Measurements from ENCODE around the gene CNIH3. TPM values are rescaled to one million over a fixed set of nuclear protein-coding genes. Genes with fewer than 3 reads are reported as not detected.

CNIH3 gene
- total RNA-seq, 4 donors from 2014 or later, result 6.2 to 6.3 TPM; not detected in 2

DNA sequence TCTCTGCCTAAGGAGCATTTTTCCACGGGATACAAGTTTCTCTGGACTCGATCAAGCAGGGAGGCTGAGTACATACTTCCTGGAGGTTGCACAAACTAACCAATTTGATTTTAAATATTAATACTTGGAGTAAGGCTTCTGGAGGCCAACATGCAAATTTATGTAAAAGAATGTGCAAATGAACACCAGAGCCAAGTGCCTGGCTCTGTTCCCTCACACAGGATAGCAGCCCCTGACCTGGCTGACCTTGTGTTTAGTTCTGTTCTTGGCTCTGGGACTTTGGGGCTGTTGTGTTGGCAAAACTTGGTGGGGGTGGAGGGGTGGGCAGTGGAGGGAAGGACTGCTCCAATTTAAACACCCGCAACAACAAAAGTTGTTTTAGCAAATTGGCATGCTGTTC lies 34.2 kb downstream of the CNIH3 start:
- Histone ChIP-seq H3K27me3 (no peaks in the 10 kb centered on the region), H3K4me1 (no peaks in the 10 kb centered on the region), H3K36me3 (no peaks in the 10 kb centered on the region), H3K9me3 (no peaks in the 10 kb centered on the region), H3K27ac (no peak overlapping the region), H3K4me3 (no peak overlapping the region)
- no peak for DNase-seq
- intact Hi-C loops (cut with DNase I; ENCODE audit: low total_unique reads), result no loop called here
- TF ChIP-seq POLR2A (IDR thresholded peaks at IDR 0.05), result no peak

DNA sequence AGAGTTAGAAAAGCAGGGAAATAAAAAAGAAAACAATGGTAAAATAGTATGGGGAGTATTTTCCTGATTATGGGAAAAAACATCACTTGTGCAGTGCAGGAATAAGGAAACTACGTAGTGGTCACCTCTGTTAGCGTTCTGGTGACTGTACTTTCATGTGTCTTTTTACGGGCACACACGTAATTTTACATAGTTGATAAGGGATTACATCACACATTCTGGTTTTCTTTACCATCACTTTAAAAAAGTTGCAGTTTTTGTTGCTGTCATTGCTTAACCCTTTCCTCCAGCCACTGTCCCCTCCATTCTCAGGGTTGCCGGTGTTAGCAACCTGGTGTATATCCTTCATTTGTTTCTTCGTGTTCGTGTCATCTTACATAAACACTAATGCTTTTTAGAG lies 35.1 kb downstream of the CNIH3 start:
- TF ChIP-seq POLR2A (IDR thresholded peaks at IDR 0.05), result no peak
- TF ChIP-seq, protein P1, sequence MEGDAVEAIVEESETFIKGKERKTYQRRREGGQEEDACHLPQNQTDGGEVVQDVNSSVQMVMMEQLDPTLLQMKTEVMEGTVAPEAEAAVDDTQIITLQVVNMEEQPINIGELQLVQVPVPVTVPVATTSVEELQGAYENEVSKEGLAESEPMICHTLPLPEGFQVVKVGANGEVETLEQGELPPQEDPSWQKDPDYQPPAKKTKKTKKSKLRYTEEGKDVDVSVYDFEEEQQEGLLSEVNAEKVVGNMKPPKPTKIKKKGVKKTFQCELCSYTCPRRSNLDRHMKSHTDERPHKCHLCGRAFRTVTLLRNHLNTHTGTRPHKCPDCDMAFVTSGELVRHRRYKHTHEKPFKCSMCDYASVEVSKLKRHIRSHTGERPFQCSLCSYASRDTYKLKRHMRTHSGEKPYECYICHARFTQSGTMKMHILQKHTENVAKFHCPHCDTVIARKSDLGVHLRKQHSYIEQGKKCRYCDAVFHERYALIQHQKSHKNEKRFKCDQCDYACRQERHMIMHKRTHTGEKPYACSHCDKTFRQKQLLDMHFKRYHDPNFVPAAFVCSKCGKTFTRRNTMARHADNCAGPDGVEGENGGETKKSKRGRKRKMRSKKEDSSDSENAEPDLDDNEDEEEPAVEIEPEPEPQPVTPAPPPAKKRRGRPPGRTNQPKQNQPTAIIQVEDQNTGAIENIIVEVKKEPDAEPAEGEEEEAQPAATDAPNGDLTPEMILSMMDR (IDR thresholded peaks at IDR 0.05), result no peak
- no peaks in the 10 kb centered on the region for H3K36me3 ChIP-seq
- H3K4me1 ChIP-seq, result no peaks in the 10 kb centered on the region
- no peak overlapping the region for H3K4me3 ChIP-seq
- no peaks in the 10 kb centered on the region for H3K9me3 ChIP-seq
- intact Hi-C loops (cut with DNase I; ENCODE audit: low total_unique reads), result no loop called here
- no peaks in the 10 kb centered on the region for H3K27me3 ChIP-seq
- no peak overlapping the region for H3K27ac ChIP-seq
- DNase-seq, result no peak

DNA sequence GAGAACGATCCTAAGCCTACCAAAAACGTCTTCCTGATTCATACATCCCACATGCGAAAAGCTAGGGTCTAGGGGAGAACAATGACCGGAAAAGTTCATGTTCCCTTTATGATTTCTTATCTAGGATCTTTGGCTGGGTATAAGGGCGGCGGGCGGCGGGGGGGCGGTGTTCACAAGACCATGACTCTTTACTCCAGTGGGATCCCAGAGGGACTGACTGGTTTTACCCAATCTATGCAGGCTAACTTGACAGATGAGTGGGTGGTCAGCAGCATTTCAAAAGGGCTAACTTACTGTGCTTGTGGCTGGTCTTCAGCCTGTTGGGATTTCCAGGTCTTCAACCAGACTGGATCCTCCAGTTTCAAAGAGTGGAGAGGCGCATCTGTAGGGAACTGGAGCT lies 40.3 kb downstream of the CNIH3 start:
- H3K4me3 ChIP-seq, result no peak overlapping the region
- no peaks in the 10 kb centered on the region for H3K27me3 ChIP-seq
- no peak for DNase-seq
- H3K36me3 ChIP-seq, result no peaks in the 10 kb centered on the region
- H3K9me3 ChIP-seq, result no peaks in the 10 kb centered on the region
- no peaks in the 10 kb centered on the region for H3K4me1 ChIP-seq
- TF ChIP-seq, protein P1 (IDR thresholded peaks at IDR 0.05), result no peak
- no peak for TF ChIP-seq POLR2A (IDR thresholded peaks at IDR 0.05)
- intact Hi-C loops (cut with DNase I; ENCODE audit: low total_unique reads), result no loop called here
- no peak overlapping the region for H3K27ac ChIP-seq

DNA sequence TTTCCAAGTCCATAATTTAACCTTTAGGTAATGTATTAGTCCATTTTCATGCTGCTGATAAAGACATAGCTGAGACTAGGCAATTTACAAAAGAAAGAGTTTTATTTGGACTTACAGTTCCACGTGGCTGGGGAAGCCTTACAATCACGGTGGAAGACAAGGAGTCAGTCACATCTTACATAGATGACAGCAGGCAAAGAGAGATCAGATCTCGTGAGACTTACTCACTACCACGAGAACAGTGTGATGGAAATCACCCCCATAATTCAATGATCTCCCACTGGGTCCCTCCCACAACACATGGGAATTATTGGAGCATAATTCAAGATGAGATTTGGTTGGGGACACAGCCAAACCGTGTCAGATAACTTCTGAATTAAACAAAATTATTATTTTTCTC lies 44.0 kb downstream of the CNIH3 start:
- TF ChIP-seq, protein P1 (IDR thresholded peaks at IDR 0.05), result no peak
- TF ChIP-seq POLR2A (IDR thresholded peaks at IDR 0.05), result no peak
- Histone ChIP-seq H3K27me3 (no peaks in the 10 kb centered on the region), H3K4me1 (no peaks in the 10 kb centered on the region), H3K9me3 (no peaks in the 10 kb centered on the region), H3K27ac (no peak overlapping the region), H3K36me3 (no peaks in the 10 kb centered on the region), H3K4me3 (no peak overlapping the region)
- intact Hi-C loops (cut with DNase I; ENCODE audit: low total_unique reads), result no loop called here
- no peak for DNase-seq

DNA sequence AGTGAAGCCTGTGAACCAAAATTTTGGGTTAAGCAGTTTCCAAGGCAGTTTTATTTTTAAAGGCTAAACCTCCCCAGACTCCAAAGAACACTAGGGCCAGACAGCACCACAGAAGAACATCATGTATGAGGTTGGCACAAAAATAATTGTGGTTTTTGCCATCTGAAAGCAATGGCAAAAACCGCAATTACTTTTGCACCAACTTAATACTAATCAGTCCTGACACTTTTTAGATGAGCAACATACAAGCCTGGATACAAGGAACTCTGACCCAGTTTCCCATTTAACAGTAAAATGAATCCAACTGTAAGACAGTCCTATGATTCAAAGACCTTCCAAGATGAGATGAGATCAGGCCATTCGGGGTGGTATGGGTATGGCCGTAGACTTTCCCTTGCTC lies 46.8 kb downstream of the CNIH3 start:
- H3K4me1 ChIP-seq, result no peaks in the 10 kb centered on the region
- no peaks in the 10 kb centered on the region for H3K27me3 ChIP-seq
- TF ChIP-seq, protein P1 (IDR thresholded peaks at IDR 0.05), result no peak
- no peak for TF ChIP-seq POLR2A (IDR thresholded peaks at IDR 0.05)
- no peaks in the 10 kb centered on the region for H3K36me3 ChIP-seq
- H3K27ac ChIP-seq, result no peak overlapping the region
- intact Hi-C loops (cut with DNase I; ENCODE audit: low total_unique reads), result no loop called here
- no peaks in the 10 kb centered on the region for H3K9me3 ChIP-seq
- H3K4me3 ChIP-seq, result no peak overlapping the region
- DNase-seq, result no peak

DNA sequence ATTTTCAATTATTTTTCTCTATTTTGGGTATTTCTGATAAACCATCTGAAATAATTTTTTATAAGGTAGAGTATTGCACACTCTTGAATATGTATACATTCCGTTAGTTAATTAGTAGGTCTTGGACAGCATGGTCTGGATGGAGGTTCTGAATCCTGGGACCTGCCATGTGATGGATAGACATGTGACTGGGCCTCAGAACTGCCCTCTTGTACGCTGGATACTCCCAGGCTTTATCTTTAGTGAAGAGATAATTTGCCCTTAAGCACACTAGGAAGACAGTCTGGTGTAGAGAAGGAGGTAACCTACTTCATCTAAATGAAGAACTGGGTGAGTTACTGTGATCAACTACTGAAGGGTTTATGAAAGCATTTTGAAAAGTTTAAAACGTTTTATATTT lies 48.9 kb downstream of the CNIH3 start:
- Histone ChIP-seq H3K9me3 (no peaks in the 10 kb centered on the region), H3K4me1 (no peaks in the 10 kb centered on the region), H3K36me3 (no peaks in the 10 kb centered on the region), H3K4me3 (no peak overlapping the region), H3K27ac (no peak overlapping the region), H3K27me3 (no peaks in the 10 kb centered on the region)
- no peak for TF ChIP-seq POLR2A (IDR thresholded peaks at IDR 0.05)
- TF ChIP-seq, protein P1 (IDR thresholded peaks at IDR 0.05), result no peak
- no peak for DNase-seq
- intact Hi-C loops (cut with DNase I; ENCODE audit: low total_unique reads), result no loop called here

All from uterus (tissue), 4 donors.